ENCODE results near the gene CROCC2. TPM values are rescaled to one million over a fixed set of nuclear protein-coding genes. Genes with fewer than 3 reads are reported as not detected.
A peak's percentile ranks its signal among the peaks of the same experiment; 100 is the strongest.

The CROCC2 gene
- total RNA-seq, 1 donor from 2014 or later: not detected

DNA sequence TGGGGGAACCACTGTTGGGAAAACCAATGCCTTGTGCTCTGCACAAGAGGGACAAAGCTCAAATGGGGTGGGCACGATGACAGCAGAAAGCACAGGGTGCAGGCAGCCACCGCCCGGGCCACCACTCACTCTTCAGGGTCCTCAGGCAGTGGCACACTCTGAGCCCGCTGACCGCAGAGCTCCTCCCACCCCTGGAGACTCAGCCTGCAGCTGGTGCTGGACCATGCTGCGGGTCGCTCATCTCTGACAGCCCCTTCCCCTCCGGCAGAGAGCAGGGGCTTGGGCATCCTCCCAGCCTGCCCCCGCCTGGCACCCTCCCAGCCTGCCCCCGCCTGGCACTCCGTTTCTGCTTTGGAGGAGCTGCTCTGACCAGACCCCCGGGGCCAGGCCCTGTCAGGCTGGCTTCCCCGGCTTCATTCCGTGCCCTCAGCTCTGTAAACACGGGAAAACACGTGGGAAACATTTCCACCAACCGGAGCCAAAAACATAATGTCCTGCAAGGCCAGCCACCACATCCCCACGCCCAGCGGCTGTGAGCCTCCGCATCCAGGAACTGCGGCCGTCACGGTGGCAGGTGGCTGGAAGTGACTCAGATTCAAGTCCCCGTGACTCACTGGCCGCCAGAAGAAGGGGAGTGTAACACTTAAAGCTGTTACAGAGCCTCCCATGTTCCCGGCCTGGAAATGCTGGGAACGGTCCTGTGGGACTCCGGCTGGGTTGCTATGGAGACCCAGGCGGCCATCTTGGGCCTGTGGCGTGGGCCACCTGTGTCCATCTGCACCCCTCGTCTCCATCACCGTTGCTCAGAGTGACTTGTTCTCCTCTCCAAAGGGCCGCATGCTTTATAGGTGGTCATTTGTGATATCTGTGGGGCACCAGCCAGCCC lies 85.5 kb downstream of the CROCC2 start:
- peak overlapping the region; percentile 75 for H3K27ac Mint-ChIP-seq (ENCODE audit: unreplicated experiment)
- peak; percentile 94 for DNase-seq (ENCODE audit: low spot score)
- no peaks in the 10 kb centered on the region for H3K27me3 Mint-ChIP-seq (ENCODE audit: low read depth)
- H3K4me1 Mint-ChIP-seq (ENCODE audit: low read depth): peaks cover 24% of the 10 kb centered on the region
- TF ChIP-seq, protein P1, sequence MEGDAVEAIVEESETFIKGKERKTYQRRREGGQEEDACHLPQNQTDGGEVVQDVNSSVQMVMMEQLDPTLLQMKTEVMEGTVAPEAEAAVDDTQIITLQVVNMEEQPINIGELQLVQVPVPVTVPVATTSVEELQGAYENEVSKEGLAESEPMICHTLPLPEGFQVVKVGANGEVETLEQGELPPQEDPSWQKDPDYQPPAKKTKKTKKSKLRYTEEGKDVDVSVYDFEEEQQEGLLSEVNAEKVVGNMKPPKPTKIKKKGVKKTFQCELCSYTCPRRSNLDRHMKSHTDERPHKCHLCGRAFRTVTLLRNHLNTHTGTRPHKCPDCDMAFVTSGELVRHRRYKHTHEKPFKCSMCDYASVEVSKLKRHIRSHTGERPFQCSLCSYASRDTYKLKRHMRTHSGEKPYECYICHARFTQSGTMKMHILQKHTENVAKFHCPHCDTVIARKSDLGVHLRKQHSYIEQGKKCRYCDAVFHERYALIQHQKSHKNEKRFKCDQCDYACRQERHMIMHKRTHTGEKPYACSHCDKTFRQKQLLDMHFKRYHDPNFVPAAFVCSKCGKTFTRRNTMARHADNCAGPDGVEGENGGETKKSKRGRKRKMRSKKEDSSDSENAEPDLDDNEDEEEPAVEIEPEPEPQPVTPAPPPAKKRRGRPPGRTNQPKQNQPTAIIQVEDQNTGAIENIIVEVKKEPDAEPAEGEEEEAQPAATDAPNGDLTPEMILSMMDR (IDR thresholded peaks at IDR 0.05): no peak
- H3K36me3 Mint-ChIP-seq (ENCODE audit: low read depth): no peaks in the 10 kb centered on the region
- H3K4me3 Mint-ChIP-seq (ENCODE audit: unreplicated experiment): peak overlapping the region; percentile 16
- H3K9me3 Mint-ChIP-seq (ENCODE audit: low read depth): no peaks in the 10 kb centered on the region

DNA sequence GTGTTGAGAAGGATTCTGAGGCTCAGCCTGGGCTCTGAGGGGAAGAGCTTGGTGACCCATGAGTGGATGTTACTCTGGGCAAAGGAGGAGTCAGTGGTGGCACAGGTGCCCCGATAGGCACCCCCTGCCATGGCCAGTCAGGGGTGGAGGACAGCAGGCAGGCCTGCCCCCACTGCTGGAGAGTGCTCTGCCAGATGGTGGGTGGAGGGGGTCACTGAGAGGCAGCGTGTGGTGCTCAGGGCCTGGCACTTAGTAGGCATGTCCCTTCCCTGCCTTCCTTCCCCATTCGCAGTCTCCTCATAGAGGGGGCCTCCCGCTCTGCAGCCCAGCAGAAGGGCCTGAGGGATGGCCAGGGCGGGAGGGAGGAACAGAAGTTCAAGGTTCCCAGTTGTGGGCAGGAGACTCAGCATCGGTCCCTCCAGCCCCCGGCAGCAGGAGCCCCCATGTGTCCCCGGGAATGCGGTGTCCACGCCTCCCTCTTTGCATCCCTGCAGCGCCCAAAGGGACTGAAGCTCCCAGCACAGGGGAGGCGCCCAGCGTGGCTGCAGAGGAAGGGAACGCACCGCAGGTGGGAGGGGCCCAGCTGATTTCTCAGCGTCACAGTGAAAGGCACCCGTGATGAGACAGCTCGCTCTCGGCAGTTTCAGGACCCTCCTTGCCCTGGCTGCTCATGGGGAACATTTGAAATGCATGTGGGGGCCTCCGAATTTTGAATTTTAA lies 86.6 kb downstream of the CROCC2 start:
- H3K27ac Mint-ChIP-seq (ENCODE audit: unreplicated experiment): no peak overlapping the region
- DNase-seq (ENCODE audit: low spot score): no peak
- TF ChIP-seq, protein P1 (IDR thresholded peaks at IDR 0.05): no peak

DNA sequence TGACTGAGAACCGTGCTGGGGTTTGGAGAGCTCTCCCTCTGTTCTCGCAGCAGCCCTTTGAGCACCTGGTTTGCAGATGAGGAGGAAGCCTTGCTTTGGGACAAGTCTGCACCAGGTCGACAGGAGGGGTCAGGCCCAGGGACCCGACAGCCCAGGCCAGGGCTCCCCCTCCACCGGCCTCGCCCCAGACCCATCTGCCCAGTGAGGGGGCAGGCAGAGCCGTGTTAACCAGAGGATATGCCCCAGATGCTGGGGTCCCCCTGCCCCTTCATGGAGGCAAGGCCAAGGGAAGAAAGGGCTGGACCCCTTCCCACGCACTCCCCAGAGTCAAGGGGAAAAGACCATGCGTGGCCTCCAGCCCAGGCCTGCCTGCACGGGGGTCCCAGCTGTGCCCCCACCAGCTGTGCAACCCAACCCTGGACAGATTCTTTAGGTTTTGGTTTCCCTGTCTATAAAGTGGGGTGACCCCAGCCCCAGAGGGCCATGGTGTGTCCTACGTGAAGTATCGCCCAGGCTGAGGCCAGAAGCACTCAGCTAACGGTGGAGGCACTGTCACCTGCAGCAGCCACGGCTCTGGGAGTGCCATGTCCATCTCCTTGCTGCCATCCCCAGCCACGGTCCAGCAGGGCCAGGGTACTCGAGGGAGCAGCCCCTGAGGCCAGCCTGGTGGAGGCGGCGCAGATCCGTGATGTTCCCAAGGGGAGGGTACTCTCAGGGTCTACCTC lies 87.5 kb downstream of the CROCC2 start:
- no peaks in the 10 kb centered on the region for H3K9me3 Mint-ChIP-seq (ENCODE audit: low read depth)
- peak; percentile 90 for DNase-seq (ENCODE audit: low spot score)
- H3K27me3 Mint-ChIP-seq (ENCODE audit: low read depth): peaks cover 2% of the 10 kb centered on the region
- no peak overlapping the region for H3K4me3 Mint-ChIP-seq (ENCODE audit: unreplicated experiment)
- H3K4me1 Mint-ChIP-seq (ENCODE audit: low read depth): peaks cover 21% of the 10 kb centered on the region
- TF ChIP-seq, protein P1 (IDR thresholded peaks at IDR 0.05): no peak
- H3K36me3 Mint-ChIP-seq (ENCODE audit: low read depth): no peaks in the 10 kb centered on the region
- no peak overlapping the region for H3K27ac Mint-ChIP-seq (ENCODE audit: unreplicated experiment)

More for the DNA sequence above, 86.6 kb downstream of the CROCC2 start:
- Mint-ChIP-seq H3K36me3 (ENCODE audit: low read depth) (no peaks in the 10 kb centered on the region), H3K9me3 (ENCODE audit: low read depth) (no peaks in the 10 kb centered on the region), H3K4me1 (ENCODE audit: low read depth) (peaks cover 24% of the 10 kb centered on the region), H3K4me3 (ENCODE audit: unreplicated experiment) (no peak overlapping the region), H3K27me3 (ENCODE audit: low read depth) (peaks cover 2% of the 10 kb centered on the region)

DNA sequence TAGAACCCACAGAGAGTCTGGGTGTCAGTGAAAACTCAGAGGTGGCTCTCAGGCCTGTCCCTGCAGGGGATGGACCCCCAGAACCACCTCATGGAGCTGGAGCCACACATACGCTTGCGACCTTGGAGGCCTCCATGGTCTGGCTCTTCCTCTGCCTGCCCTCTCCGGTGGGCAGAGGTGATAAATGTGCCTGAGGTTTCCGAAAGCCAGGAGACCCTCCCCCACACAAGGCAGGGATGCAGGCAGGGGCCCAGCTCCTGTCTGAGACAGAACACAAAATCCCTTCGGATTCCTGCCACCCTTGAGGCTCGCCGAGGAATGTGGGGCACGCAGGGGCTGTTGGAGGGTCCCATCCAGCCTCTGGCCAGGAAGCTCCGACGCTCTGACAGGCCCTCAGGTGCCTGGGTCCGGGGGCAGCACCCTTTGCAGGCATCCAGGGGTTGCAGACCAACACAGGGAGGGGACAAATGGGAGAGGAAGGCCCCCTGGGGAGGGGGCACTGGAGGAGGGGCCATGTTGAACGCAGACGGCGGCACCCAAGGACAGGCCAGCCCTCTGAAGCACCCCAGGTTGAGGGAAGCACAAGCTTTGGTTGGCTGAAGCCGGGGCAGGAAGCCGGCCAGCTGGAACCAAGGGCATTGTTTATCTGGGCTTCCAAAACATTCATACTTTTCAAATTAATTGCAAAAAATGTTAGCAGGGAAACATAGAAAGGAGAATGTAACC lies 88.2 kb downstream of the CROCC2 start:
- no peak for DNase-seq (ENCODE audit: low spot score)
- H3K36me3 Mint-ChIP-seq (ENCODE audit: low read depth): no peaks in the 10 kb centered on the region
- H3K4me1 Mint-ChIP-seq (ENCODE audit: low read depth): peaks cover 21% of the 10 kb centered on the region
- TF ChIP-seq, protein P1 (IDR thresholded peaks at IDR 0.05): no peak
- no peaks in the 10 kb centered on the region for H3K9me3 Mint-ChIP-seq (ENCODE audit: low read depth)
- no peak overlapping the region for H3K27ac Mint-ChIP-seq (ENCODE audit: unreplicated experiment)
- H3K27me3 Mint-ChIP-seq (ENCODE audit: low read depth): peaks cover 2% of the 10 kb centered on the region
- H3K4me3 Mint-ChIP-seq (ENCODE audit: unreplicated experiment): no peak overlapping the region

Measured in chondrocyte (in vitro differentiated cells).